ENCODE data around the gene KRT15. TPM values are rescaled to one million over a fixed set of nuclear protein-coding genes. Genes with fewer than 3 reads are reported as not detected.

The KRT15 gene
- polyA plus RNA-seq, 1 donor (not counting 4 experiments of a cell fraction or from before 2014, with no cell fraction given) = 729 TPM

DNA sequence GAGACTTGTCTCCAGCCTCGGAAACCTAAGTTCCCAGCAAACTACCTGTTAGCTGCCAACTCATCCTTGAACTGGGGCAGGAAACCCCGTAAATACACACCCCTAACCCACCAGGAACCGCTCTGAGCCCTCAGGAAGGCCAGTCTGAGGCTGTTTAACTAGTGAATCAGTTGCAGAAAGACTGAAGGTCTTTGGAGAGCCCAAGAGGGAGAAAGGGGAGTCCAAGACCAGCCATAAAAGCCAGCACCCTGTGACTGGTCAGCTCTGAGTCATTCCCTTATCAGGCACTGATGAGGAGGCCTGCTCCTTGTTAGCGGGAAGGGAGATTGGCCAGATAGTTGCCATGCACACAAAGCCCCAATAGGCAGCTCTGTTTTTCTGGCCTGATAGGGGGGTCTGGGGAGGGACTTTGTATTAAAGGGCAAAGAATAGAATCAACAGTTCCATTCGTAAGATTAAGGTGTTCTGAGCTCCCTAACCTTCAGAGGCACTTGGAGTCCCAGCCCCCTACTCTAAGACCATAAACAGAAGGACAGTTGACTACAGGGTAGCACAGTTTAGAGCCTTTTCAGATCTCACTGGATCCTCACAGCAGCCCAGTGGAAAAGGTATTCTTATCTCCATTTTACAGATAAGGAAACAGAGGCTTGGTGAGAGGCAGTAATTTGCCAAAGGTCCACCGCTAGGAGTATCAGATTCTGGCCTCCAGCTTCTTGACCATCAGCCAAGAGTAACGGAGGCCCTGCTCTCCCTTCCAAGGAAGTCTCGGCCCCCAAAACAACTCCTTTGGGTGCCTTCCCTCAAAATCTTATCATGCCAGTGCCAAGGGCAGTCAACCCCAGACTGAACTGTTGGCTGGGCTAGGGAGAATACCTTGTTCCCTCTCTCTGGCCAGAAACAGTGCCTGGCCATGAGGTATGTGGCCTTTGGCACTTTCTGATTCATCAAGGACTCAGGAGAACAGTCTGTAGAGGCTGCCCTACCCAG is 11.7 kb upstream of the KRT15 start:
- Histone ChIP-seq H2AFZ (ENCODE audit: control insufficient read depth, low read length) (no peak overlapping the region), H3K4me1 (ENCODE audit: control insufficient read depth, extremely low read depth, insufficient read depth, low read length) (peaks cover 27% of the 10 kb centered on the region), H3K4me3 (ENCODE audit: control insufficient read depth in 2 of 3, extremely low read depth in 1 of 3, insufficient read depth in 2 of 3, low read depth in 1 of 3, low read length in 3 of 3) (no peak overlapping the region), H3K9ac (ENCODE audit: control insufficient read depth, extremely low read depth, insufficient read depth, low read length) (no peak overlapping the region), H3K36me3 (ENCODE audit: control insufficient read depth in 2 of 2, extremely low read depth in 1 of 2, insufficient read depth in 2 of 2, low read length in 2 of 2) (no peaks in the 10 kb centered on the region), H3K9me1 (ENCODE audit: control insufficient read depth, extremely low read depth, insufficient read depth, low read length) (no peaks in the 10 kb centered on the region), H3K27ac (ENCODE audit: control insufficient read depth, insufficient read depth, low read length) (no peak overlapping the region), H3K4me2 (ENCODE audit: control insufficient read depth, extremely low read depth, insufficient read depth, low read depth, low read length) (peak overlapping the region; percentile 26), H3K27me3 (ENCODE audit: control insufficient read depth, extremely low read depth, insufficient read depth, low read length) (peaks cover 15% of the 10 kb centered on the region), H4K20me1 (ENCODE audit: control insufficient read depth, extremely low read depth, insufficient read depth, low read length) (no peaks in the 10 kb centered on the region), H3K9me3 (ENCODE audit: control insufficient read depth, low read depth, low read length) (no peaks in the 10 kb centered on the region), H3K79me2 (ENCODE audit: control insufficient read depth, insufficient read depth, low read length) (no peaks in the 10 kb centered on the region)
- no peak for FAIRE-seq
- dilution Hi-C loops (cut with MboI; ENCODE audit: extremely low pct_ligation_motif_present, low sequenced_read_pairs) = no loop called here
- no peak for DNase-seq (ENCODE audit: low read depth, low spot score)
- no peak for TF ChIP-seq EZH2 (IDR thresholded peaks at IDR 0.05; ENCODE audit: low read length)
- TF ChIP-seq, protein P1, sequence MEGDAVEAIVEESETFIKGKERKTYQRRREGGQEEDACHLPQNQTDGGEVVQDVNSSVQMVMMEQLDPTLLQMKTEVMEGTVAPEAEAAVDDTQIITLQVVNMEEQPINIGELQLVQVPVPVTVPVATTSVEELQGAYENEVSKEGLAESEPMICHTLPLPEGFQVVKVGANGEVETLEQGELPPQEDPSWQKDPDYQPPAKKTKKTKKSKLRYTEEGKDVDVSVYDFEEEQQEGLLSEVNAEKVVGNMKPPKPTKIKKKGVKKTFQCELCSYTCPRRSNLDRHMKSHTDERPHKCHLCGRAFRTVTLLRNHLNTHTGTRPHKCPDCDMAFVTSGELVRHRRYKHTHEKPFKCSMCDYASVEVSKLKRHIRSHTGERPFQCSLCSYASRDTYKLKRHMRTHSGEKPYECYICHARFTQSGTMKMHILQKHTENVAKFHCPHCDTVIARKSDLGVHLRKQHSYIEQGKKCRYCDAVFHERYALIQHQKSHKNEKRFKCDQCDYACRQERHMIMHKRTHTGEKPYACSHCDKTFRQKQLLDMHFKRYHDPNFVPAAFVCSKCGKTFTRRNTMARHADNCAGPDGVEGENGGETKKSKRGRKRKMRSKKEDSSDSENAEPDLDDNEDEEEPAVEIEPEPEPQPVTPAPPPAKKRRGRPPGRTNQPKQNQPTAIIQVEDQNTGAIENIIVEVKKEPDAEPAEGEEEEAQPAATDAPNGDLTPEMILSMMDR (optimal IDR thresholded peaks at IDR 0.05 in 1 of 3, IDR thresholded peaks at IDR 0.05 in 1 of 3, conservative IDR thresholded peaks at IDR 0.05 in 1 of 3; ENCODE audit: extremely low read depth in 1 of 3, insufficient read depth in 2 of 3, low read length in 3 of 3) = no peak

DNA sequence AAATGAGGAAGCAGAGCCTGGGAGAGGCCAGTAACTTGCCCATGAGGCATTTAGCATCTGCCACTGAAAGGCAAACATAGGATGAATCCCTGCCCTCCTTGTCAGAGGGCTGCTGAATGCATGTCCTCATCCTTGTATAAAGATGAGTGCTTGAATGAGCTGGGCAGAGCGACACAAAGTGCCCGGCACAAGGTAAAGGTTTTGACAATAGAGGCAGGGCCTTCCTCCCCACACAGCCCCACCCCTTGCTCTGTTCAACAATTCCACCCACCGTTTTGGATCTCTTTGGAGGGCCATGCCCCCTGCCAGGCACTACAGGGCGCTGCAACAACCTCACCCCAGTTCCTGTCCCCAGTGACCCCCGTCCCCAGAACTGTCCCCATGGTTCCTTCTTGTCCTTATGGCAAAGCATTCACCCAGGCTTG is 10.8 kb upstream of the KRT15 start:
- FAIRE-seq = no peak
- no peak for DNase-seq (ENCODE audit: low read depth, low spot score)
- Histone ChIP-seq H2AFZ (ENCODE audit: control insufficient read depth, low read length) (no peak overlapping the region), H3K9ac (ENCODE audit: control insufficient read depth, extremely low read depth, insufficient read depth, low read length) (no peak overlapping the region), H3K27ac (ENCODE audit: control insufficient read depth, insufficient read depth, low read length) (no peak overlapping the region), H3K79me2 (ENCODE audit: control insufficient read depth, insufficient read depth, low read length) (no peaks in the 10 kb centered on the region), H4K20me1 (ENCODE audit: control insufficient read depth, extremely low read depth, insufficient read depth, low read length) (no peaks in the 10 kb centered on the region), H3K4me3 (ENCODE audit: control insufficient read depth in 2 of 3, extremely low read depth in 1 of 3, insufficient read depth in 2 of 3, low read depth in 1 of 3, low read length in 3 of 3) (no peak overlapping the region), H3K4me2 (ENCODE audit: control insufficient read depth, extremely low read depth, insufficient read depth, low read depth, low read length) (peak overlapping the region; percentile 26), H3K9me3 (ENCODE audit: control insufficient read depth, low read depth, low read length) (no peaks in the 10 kb centered on the region), H3K36me3 (ENCODE audit: control insufficient read depth in 2 of 2, extremely low read depth in 1 of 2, insufficient read depth in 2 of 2, low read length in 2 of 2) (no peaks in the 10 kb centered on the region), H3K9me1 (ENCODE audit: control insufficient read depth, extremely low read depth, insufficient read depth, low read length) (no peaks in the 10 kb centered on the region), H3K4me1 (ENCODE audit: control insufficient read depth, extremely low read depth, insufficient read depth, low read length) (peaks cover 27% of the 10 kb centered on the region), H3K27me3 (ENCODE audit: control insufficient read depth, extremely low read depth, insufficient read depth, low read length) (peaks cover 15% of the 10 kb centered on the region)
- dilution Hi-C loops (cut with MboI; ENCODE audit: extremely low pct_ligation_motif_present, low sequenced_read_pairs) = no loop called here
- TF ChIP-seq EZH2 (IDR thresholded peaks at IDR 0.05; ENCODE audit: low read length) = no peak
- TF ChIP-seq, protein P1 (optimal IDR thresholded peaks at IDR 0.05 in 1 of 3, IDR thresholded peaks at IDR 0.05 in 1 of 3, conservative IDR thresholded peaks at IDR 0.05 in 1 of 3; ENCODE audit: extremely low read depth in 1 of 3, insufficient read depth in 2 of 3, low read length in 3 of 3) = no peak
